HG02885 (cell line): Measurements from ENCODE around the gene GPNMB.
A peak's percentile ranks its signal among the peaks of the same experiment; 100 is the strongest.
"Not testable (repeated sequence)": the region's sequence is repeated elsewhere in the genome, so short reads cannot be mapped to it uniquely, and the experiment has no call there.

Experiments used
- ATAC-seq: cut with Tn5 transposase; IDR thresholded peaks from one replicate; pipeline ENCODE4 v1.9.1; 2021; ENCODE audit warnings: mild to moderate bottlenecking; ENCODE audit not compliant: unreplicated experiment, poor library complexity

Gene GPNMB

DNA sequence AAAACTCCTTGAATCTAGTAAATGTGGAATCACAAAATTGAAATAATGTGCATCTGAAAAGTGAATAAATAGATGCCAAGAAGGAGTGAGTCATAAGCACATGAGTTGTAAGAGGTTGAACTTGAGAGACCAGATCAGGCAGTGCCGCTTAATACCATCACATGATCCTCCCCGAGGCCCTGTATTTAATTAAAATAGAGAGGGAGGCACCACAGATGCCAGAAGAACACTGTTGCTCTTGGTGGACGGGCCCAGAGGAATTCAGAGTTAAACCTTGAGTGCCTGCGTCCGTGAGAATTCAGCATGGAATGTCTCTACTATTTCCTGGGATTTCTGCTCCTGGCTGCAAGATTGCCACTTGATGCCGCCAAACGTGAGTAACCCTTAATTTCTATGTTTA lies at the start of gene GPNMB:
TSS of gene GPNMB (plus strand) at position 221 of the 400 bp plus-strand sequence. CDS start at position 304, 83 bp downstream.
- ATAC-seq = no peak

DNA sequence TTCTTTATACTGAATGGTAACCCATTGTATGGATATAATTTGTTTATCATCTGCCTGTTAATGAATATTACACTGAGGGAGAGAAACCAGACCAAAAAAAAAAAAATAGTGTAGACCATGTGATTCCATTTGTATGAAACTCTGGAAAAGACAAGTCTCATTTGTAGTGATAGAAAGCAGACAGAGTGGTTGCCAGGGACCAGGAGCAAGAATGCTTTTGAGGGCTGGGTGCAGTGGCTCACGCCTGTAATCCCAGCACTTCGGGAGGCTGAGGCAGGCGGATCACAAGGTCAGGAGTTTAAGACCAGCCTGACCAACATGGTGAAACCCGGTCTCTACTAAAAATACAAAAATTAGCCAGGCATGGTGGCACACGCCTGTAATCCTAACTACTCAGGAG lies 48.8 kb upstream of the GPNMB start:
- ATAC-seq = not testable (repeated sequence)

DNA sequence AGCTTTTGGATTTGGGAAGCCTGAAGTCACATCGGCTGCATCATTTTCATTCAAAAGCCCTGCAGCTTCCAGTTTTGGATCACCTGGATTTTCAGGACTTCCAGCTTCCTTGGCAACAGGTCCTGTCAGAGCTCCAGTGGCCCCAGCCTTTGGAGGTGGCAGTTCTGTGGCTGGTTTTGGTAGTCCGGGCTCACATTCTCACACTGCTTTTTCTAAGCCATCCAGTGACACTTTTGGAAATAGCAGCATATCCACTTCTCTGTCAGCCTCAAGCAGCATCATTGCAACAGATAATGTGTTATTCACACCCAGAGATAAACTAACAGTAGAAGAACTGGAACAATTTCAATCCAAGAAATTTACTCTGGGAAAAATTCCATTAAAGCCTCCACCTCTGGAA lies 46.2 kb upstream of the GPNMB start:
- ATAC-seq = no peak

DNA sequence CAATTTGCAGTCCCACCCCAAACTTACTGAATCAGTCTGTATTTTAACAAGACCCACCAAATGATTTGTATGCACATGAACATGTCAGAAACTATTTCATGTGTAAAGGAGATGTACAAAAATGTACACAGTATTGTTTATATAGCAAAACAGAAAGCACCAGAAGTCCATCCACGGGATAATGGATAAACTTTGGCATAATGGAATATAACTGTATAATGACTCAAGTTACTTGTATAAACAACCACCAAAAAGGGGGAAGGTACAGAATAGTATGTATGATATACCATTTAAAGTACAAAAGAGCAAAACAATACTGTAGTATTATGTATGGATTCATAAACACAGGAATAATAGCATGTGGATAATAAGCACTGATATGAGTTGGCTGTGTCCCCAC lies 42.3 kb upstream of the GPNMB start:
- ATAC-seq = no peak

DNA sequence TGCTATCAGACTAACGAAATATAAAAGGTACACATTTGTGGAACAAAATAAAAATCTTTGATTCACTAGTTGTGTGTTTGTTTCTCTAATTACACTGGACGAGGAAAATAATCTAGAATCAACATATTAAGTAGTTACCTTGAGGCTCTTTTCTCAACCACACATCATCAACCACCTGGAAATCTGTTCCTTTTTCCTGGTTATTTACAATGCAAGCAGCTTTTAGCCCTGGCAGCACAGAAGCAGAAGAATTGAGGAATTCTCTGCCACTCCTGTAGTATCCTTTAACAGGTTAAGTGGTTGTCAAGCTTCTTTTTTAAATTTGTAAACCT lies 41.0 kb upstream of the GPNMB start:
- ATAC-seq = no peak

DNA sequence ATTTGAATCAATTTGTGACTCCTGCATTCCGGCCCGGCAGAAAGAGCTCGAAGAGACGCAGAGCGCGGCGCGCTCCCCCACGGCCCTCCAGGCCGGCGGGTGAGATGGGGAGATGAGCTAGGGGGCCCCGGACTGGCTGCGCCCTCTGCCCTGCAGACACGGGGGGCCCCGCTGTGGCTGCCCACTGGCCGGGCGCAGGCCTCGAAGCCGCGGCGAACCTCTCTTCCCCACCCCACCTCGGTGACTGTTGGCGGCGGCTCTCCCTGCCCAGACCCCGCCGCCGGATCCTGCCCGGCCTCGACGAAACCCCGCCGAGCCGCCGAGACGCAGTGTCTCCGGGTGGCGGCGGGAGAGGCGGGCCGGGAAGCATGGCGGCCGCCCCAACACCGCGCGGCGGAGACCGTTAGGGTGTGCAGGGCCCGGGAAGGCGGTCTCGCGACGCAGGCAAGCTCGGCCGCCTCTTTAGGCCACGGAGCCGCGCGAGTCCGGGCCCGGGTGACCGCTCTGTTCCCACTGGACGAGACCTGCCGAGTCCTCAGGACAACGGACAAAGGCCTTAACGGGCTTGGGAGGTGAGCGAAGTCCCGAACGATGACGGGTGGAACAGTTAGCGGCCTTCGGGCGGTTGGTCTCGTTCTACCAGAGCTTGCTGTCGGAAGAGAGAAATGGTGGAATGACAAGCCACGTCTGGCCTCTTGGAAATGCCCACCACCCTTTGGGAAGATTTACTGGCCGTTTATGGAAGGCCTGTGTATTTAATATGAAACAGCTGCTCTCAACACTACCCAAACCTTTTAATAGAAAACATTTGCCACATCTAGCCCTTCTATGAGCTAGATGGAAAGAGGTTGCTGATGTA lies 40.4 kb upstream of the GPNMB start:
- ATAC-seq = no peak

DNA sequence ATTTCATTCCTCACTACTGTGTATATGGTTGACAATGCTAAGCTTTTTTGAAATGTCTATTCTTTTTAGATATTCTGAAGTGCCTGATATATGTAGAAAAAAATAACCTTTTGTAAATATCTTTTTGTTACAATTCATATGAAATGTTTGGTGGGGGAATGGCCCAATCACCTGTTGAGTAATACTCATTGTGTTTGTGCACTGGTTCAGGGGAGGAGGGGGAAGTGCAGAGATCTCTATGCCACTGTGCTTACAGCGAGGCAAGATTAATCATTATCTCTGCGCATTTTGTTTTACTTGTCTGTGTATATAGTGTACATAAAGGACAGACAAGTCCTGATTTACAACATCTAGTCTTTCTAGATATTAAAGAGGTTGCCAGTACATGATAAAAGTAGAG lies 39.6 kb upstream of the GPNMB start:
- ATAC-seq = no peak

DNA sequence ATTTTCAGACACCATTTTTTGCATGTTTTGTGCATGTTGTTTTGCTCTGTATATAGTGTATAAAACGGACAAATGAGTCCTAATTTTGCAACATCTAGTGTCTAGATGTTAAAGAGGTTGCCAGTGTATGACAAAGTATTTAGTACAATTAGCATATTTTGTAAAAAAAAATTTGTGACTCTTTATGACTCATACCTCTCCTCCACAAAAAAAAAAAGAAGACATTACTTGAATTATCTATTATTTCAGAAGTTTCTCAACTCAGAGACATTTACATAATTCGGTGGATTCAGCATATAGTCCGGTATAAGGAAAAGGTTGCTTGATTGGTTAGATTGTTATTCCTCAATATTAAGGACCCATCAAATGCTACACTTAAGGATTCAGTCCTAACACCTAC lies 38.7 kb upstream of the GPNMB start:
- no peak for ATAC-seq

DNA sequence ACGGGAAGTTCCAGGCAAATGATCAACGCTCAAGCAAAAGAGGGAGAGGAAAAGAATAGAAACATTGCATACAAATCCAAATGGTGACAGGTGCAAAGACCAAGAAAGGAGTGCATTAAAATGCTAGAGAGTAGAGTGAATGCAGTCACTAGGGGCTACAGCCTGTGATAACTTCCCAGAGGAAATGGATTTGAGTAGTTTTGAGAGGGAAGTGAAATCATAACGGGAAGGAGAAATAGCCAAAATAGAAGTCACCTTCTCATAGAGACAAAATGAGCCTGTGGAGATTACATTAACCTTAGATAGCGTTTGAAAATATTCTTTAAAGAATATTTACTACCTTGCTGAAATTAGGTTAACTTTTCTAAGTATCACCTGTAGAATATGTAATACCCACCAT lies 38.3 kb upstream of the GPNMB start:
- no peak for ATAC-seq

DNA sequence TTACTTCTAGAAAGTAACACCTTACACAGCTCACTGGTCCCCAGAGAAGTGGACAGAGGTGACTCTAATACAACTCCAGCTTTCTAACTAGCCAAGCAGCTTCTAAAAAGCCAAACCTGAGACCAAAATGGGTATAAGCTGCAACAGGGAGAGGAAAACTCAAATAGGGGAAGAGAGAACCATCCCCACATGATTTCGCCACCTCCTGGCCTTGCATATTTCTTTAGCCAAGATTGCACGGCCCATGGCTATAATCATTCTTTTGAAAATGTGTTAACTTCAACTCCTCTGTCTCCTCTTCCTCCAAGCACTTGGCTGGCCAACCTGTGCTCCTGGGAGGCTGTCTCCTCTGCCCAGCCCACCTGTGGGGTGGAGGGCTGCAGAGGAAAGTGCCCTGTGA lies 36.1 kb upstream of the GPNMB start:
- ATAC-seq = no peak

DNA sequence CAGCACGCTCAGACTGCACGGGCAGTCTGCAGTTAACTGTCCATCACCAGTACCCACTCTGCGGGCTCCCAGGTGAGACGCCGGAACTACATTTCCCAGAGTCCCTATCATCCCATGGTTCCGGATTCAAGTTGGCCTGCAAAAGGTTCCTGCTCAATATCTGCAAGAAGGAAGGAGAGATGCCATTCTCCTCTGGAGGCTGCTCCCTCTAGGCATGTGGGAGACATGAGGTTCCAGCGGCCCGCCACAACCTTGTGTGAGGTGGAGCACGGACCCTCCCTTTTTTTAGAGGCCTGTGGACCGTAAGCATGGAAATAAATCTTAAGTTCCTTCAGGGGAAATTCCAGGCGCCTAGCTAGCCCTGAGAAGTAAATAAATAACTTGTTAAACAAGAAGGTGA lies 35.0 kb upstream of the GPNMB start:
- ATAC-seq = no peak

DNA sequence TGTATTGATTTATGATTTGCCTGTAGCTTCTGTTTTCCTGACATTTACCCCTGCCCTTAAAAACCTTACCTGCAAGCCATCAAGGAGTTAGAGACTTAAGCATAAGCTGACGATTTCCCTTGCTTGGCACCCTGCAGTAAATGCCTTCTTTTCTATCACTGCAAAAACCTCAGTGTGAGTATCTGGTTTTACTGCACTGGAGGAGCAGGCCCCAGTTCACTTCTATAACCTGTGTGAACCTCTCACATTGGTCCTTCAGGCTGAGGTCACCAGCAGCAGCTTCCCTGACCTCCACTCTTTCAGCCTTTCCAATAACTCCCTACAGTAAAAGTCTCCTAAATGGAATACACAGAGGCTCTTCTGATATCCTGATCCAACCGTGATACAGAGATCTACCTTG lies 34.2 kb upstream of the GPNMB start:
- no peak for ATAC-seq

DNA sequence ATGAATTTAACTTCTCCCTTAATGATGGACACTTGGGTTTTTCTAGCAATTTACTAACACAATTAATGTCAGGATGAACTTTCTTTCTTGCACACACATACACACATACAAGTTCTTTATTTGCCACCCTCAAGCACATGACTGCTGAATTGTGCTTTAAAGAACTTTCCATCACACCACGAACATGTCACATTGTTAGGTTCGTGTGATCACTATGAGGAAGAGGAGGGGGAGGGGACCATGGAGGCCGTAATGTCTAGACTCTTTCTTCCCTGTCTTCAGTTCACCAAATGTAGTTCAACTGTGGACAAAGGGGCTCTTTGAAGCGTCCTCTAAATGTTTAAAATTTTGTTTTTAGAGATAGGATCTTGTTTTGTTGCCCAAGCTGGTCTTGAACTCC lies 33.7 kb upstream of the GPNMB start:
- no peak for ATAC-seq

DNA sequence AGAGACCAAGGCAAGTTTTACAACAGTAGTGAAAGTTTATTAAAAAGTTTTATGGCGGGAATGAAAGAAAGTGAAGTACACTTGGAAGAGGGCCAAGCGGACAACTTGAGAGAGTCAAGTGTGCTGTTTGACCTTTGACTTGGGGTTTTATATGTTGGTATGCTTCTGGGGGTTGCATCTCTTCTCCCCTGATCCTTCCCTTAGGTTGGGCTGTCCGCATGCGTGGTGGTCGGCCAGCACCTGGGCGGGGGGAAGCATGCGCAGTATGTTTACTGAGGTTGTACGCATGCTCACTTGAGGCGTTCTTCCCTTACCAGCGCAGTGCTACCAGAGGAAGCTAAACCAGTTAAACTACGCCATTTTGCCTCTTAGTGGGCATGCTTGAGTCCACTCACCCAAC lies 32.8 kb upstream of the GPNMB start:
- no peak for ATAC-seq

DNA sequence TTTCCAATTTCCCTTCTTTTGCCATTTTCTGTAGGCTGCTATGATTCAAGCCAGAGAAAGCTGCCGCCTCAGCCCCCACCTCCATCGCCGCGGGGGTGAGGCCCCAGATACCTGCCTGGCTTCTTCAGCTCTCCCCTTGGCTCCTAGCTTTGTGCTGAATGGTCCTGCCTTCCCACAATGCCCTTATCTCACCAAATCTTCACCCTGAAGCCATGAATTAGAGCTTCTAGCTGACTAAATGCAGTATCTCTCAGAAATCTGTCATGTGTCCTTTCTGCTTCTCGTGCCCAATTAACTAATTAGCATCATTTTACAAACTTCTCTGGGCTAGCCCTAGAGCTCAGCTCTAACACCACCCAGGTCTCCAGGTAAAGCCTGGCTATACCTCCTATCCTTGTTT lies 32.2 kb upstream of the GPNMB start:
- ATAC-seq = no peak

DNA sequence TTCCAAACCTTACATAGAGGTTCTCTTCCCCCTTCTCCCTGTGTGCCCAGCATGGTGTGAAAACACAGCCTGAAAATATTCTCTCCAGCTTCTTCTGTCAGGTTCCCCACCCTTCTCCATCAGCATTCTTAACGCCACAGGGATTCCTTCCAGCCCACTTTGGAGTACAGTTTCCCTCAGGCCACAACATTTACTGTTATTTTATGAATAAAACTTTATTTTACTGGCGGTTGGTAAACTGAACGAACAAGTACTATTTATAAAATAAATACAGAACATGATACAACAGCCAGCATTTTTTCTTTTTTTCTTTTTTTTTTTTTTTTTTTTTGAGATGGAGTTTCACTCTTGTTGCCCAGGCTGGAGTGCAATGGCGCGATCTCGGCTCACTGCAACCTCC lies 31.6 kb upstream of the GPNMB start:
- ATAC-seq = no peak

DNA sequence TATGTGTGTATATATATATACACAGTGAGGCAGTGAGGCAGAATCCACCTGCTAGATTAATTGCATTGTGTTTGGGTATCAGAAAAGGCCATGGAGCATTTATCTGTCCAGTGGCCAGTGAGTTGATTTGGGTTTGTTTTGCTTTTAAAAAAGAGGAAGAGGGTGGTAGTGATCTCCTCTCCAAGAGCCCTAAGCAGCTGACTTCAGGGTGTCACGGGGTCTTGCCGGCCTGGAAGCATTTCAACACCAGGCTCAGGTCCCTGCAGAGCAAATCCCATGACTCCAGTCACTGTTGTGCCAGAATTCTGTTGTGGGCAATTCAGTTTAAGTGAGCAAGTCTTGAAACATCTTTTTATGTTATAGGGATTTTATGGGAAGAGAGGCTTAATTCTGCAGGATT lies 30.6 kb upstream of the GPNMB start:
- ATAC-seq = no peak

DNA sequence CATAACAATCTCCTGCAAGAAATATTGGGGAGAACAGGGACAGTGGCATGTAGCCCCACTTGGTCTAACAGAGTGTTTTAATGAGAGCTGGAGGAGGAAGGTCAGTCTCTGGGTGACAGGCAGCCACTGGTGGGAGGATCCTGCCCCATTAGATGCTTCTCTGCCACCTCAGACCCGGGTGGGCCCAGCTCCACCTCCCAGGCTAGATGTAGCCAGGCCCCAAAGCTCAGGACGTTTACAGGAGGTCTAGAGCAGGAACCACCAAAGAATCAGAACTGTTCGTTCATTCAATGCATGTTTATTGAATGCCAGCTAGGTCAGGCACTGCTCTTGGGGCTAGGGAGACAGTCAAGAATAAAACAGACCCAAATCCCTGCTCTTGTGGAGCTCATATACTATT lies 28.4 kb upstream of the GPNMB start:
- ATAC-seq = no peak

DNA sequence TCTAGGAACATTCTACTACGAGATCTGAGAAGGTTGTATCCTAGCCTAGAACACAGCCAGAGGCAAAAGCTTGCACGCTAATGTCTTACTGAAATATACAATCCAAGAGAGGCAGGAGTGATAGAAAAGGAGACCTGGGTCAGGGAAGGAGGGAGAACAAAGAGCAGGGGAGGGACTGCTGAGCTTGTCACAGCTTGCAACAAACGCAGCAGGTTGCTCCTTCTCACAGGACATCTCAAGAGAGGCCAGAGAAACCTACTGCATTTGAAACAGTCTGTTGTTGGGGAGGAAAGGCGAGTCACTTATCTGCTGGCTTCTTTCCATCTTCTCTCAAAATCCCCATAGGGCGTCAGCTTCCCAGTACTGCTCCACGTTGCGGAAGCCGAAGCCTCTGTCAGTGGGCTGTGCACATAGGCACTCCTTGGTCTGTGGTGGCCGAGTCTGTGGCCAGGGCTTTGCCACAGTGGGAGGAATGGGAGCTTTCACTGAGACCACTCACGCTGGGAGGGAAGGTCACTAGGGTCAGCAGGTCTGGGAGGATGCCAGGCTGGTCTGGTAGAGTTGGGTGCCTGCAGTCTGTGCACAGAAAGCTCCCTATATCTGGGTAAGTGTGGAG lies 25.8 kb upstream of the GPNMB start:
- no peak for ATAC-seq

DNA sequence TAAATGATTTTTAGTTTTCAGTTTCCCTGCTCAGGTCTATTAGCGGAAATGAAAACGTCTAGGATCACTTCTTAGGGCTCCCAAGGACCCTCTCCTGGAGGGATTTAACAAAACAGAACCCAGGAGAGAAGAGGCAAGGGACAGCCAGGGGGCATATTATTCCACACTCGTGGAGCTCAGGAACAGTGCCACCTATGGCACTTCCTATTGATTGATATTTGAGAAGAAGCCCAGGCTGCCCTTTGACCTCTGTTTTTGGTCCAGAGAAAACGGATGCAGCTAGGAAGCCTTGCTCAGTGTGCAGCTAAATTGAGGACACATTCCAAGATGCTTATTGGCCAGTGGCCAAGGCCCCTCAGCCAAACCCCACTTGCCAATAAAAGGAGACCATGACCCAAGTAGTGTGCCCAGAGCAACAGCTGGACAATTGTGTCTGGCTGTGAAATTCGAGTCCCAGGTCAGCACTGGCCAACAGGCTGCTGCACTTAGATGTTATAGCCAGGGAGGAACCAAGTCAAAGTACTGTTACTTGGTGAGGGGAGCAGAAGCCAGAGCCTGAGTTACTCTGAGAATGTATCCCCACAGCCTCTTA lies 24.0 kb upstream of the GPNMB start:
- ATAC-seq = no peak

DNA sequence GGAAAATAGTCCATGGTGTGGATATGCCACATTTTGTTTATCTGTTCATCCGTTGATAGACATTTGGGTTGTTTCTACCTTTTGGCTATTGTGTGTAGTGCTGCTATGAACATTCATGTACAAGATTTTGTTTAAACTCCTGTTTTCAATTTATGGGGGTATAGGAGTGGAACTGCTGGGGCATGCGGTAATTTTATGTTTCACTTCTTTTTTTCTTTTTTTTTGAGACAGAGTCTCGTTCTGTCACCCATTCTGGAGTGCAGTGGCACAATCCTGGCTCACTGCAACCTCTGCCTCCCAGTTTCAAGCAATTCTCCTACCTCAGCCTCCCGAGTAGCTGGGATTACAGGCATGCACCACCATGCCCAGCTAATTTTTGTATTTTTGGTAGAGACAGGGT lies 22.2 kb upstream of the GPNMB start:
- peak; percentile 41 for ATAC-seq
